ENCODE data around the gene GSKIP. TPM values are rescaled to one million over a fixed set of nuclear protein-coding genes. Genes with fewer than 3 reads are reported as not detected.

GSKIP gene
- total RNA-seq, 2 experiments from 2014 or later: 10.3 to 11.9 TPM

DNA sequence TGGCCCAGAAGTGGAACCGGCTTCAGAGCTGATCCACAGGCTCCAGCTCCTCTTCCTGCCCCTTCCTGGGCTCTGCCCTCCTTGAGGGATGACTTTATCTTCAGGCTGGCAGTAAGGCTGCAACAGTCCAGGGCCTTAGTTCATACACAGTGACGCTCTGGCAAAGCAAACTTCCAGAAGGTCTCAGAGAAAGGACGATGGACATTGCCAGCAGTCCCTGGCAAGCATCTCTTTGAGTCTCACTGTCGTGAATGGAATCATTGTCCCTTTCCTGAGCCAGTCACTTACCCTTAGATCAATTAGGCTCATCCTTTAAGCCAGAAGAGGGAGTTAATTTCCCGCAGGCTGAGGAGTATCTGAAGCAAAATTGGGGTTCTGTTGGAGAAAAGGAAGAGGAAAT lies 37.2 kb downstream of the GSKIP start:
- no peaks in the 10 kb centered on the region for H3K36me3 ChIP-seq (ENCODE audit: insufficient read depth, low read length)
- no peak for TF ChIP-seq CTCF (IDR thresholded peaks at IDR 0.05)
- no peak overlapping the region for H3K4me3 Mint-ChIP-seq
- DNase-seq: no peak
- intact Hi-C loops (cut with DNase I, micrococcal nuclease): no loop called here
- no peaks in the 10 kb centered on the region for H3K4me1 ChIP-seq (ENCODE audit: insufficient read depth, low read length)
- no peak overlapping the region for H3K27ac Mint-ChIP-seq
- H3K27me3 ChIP-seq (ENCODE audit: control insufficient read depth in 1 of 2, insufficient read depth in 2 of 2, low read length in 2 of 2): peaks cover 0 to 5% of the 10 kb centered on the region in 2 experiments
- no peaks in the 10 kb centered on the region for H3K4me1 Mint-ChIP-seq (ENCODE audit: low read depth)
- CTCF ChIA-PET: no interaction called here
- peaks cover 25% of the 10 kb centered on the region for H3K27me3 Mint-ChIP-seq
- no peak overlapping the region for H3K27ac ChIP-seq (ENCODE audit: low read depth in 1 of 2, low read length in 2 of 2)
- H3K4me3 ChIP-seq (ENCODE audit: low read length): no peak overlapping the region
- no peaks in the 10 kb centered on the region for H3K9me3 Mint-ChIP-seq
- no peak for ATAC-seq (ENCODE audit: poor library complexity)
- POLR2A ChIA-PET: no interaction called here
- no peaks in the 10 kb centered on the region for H3K36me3 Mint-ChIP-seq (ENCODE audit: low read depth)
- no peaks in the 10 kb centered on the region for H3K9me3 ChIP-seq (ENCODE audit: control insufficient read depth in 1 of 2, insufficient read depth in 1 of 2, low read length in 2 of 2)

- Mint-ChIP-seq H3K4me1 (ENCODE audit: low read depth) (no peaks in the 10 kb centered on the region), H3K27me3 (peaks cover 21% of the 10 kb centered on the region), H3K27ac (no peak overlapping the region), H3K9me3 (no peaks in the 10 kb centered on the region), H3K36me3 (ENCODE audit: low read depth) (no peaks in the 10 kb centered on the region), H3K4me3 (no peak overlapping the region)
- ChIA-PET CTCF (no interaction called here), POLR2A (no interaction called here)
- Histone ChIP-seq H3K4me3 (ENCODE audit: low read length) (no peak overlapping the region), H3K4me1 (ENCODE audit: insufficient read depth, low read length) (no peaks in the 10 kb centered on the region), H3K27ac (ENCODE audit: low read depth in 1 of 2, low read length in 2 of 2) (no peak overlapping the region), H3K27me3 (ENCODE audit: control insufficient read depth in 1 of 2, insufficient read depth in 2 of 2, low read length in 2 of 2) (peaks cover 0 to 5% of the 10 kb centered on the region in 2 experiments), H3K9me3 (ENCODE audit: control insufficient read depth in 1 of 2, insufficient read depth in 1 of 2, low read length in 2 of 2) (no peaks in the 10 kb centered on the region), H3K36me3 (ENCODE audit: insufficient read depth, low read length) (no peaks in the 10 kb centered on the region)
- DNase-seq (no peak), ATAC-seq (ENCODE audit: poor library complexity) (no peak)
- no peak for TF ChIP-seq CTCF (IDR thresholded peaks at IDR 0.05)
- intact Hi-C loops (cut with DNase I, micrococcal nuclease): no loop called here
Measured at GRCh38 chr14:96403409-96403808, 40.1 kb downstream of the GSKIP start.

- Histone ChIP-seq H3K9me3 (ENCODE audit: control insufficient read depth in 1 of 2, insufficient read depth in 1 of 2, low read length in 2 of 2) (no peaks in the 10 kb centered on the region), H3K27ac (ENCODE audit: low read depth in 1 of 2, low read length in 2 of 2) (no peak overlapping the region), H3K4me1 (ENCODE audit: insufficient read depth, low read length) (no peaks in the 10 kb centered on the region), H3K36me3 (ENCODE audit: insufficient read depth, low read length) (no peaks in the 10 kb centered on the region), H3K27me3 (ENCODE audit: control insufficient read depth in 1 of 2, insufficient read depth in 2 of 2, low read length in 2 of 2) (peaks cover 0 to 5% of the 10 kb centered on the region in 2 experiments), H3K4me3 (ENCODE audit: low read length) (no peak overlapping the region)
- CTCF ChIA-PET: no interaction called here
- POLR2A ChIA-PET: no interaction called here
- ATAC-seq (ENCODE audit: poor library complexity) (no peak), DNase-seq (no peak)
- H3K4me3 Mint-ChIP-seq: no peak overlapping the region
- no peak overlapping the region for H3K27ac Mint-ChIP-seq
- peaks cover 12% of the 10 kb centered on the region for H3K27me3 Mint-ChIP-seq
- no peaks in the 10 kb centered on the region for H3K36me3 Mint-ChIP-seq (ENCODE audit: low read depth)
- intact Hi-C loops (cut with DNase I, micrococcal nuclease): no loop called here
- no peak for TF ChIP-seq CTCF (IDR thresholded peaks at IDR 0.05)
- no peaks in the 10 kb centered on the region for H3K9me3 Mint-ChIP-seq
- no peaks in the 10 kb centered on the region for H3K4me1 Mint-ChIP-seq (ENCODE audit: low read depth)
Measured at GRCh38 chr14:96405677-96406076, 42.4 kb downstream of the GSKIP start.
